DND-41 (cell line): Measurements from ENCODE around the gene ZFHX3.

Experiments used
- EZH2 ChIP-seq: IDR thresholded peaks from 3 replicates; pipeline ENCODE4 v1.6.1; 2012; ENCODE audit warnings: borderline replicate concordance, low read depth, mild to moderate bottlenecking, moderate library complexity, low read length, inconsistent platforms; ENCODE audit not compliant: severe bottlenecking
- TF ChIP-seq, protein P1 (sequence below): IDR thresholded peaks from 2 replicates; pipeline ENCODE4 v1.5.1; 2012; ENCODE audit warnings: borderline replicate concordance, low read length, moderate library complexity, mild to moderate bottlenecking; ENCODE audit not compliant: poor library complexity, severe bottlenecking; ENCODE audit errors: extremely low read depth

DNA sequence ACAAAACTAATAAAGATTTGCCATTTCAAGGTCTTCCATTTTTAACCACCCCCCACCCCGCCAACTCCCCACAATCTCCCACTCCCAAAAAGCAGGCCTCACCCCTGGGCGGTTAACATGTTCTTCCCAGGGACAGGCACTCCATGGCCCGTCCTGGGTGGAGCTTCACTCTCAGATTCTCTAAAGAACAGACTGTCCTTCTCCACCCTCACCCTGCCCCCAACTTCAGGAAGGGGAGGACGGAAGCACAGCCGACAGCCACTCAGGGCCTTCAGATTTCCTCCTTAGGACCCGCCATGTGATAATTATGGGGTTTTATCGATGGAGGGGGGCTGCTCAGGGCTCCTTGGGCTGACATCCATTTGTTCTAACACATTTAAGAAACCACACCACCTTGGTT, 61.9 kb downstream of the ZFHX3 start:
- TF ChIP-seq, protein P1, sequence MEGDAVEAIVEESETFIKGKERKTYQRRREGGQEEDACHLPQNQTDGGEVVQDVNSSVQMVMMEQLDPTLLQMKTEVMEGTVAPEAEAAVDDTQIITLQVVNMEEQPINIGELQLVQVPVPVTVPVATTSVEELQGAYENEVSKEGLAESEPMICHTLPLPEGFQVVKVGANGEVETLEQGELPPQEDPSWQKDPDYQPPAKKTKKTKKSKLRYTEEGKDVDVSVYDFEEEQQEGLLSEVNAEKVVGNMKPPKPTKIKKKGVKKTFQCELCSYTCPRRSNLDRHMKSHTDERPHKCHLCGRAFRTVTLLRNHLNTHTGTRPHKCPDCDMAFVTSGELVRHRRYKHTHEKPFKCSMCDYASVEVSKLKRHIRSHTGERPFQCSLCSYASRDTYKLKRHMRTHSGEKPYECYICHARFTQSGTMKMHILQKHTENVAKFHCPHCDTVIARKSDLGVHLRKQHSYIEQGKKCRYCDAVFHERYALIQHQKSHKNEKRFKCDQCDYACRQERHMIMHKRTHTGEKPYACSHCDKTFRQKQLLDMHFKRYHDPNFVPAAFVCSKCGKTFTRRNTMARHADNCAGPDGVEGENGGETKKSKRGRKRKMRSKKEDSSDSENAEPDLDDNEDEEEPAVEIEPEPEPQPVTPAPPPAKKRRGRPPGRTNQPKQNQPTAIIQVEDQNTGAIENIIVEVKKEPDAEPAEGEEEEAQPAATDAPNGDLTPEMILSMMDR, result no peak
- TF ChIP-seq EZH2, result no peak
